Upper lobe of right lung (tissue), 1 donor: ENCODE data around the gene ONECUT2. TPM values are rescaled to one million over a fixed set of nuclear protein-coding genes. Genes with fewer than 3 reads are reported as not detected.

Experiments used
- ATAC-seq: fragments of 200-7000 bp; cut with Tn5 transposase; one replicate; pipeline ENCODE4 v1.9.1; 2020; ENCODE audit warnings: mild to moderate bottlenecking, moderate library complexity
- DNase-seq: peaks from one replicate; pipeline ENCODE4 v3.0.0-alpha.2; 2020
- H3K27ac ChIP-seq: fragments of 200-600 bp; one replicate; pipeline ENCODE4 v1.8.0; 2022
- H3K27me3 ChIP-seq: fragments of 200-600 bp; one replicate; pipeline ENCODE4 v1.8.0; 2022; ENCODE audit warnings: mild to moderate bottlenecking
- H3K36me3 ChIP-seq: fragments of 200-600 bp; one replicate; pipeline ENCODE4 v1.8.0; 2022
- H3K4me1 ChIP-seq: fragments of 200-600 bp; one replicate; pipeline ENCODE4 v1.8.0; 2022
- H3K4me3 ChIP-seq: fragments of 200-600 bp; one replicate; pipeline ENCODE4 v1.8.0; 2022; ENCODE audit warnings: mild to moderate bottlenecking
- H3K9me3 ChIP-seq: fragments of 200-600 bp; one replicate; pipeline ENCODE4 v1.8.0; 2022
- CTCF ChIP-seq: fragments of 200-600 bp; IDR thresholded peaks from one replicate; pipeline ENCODE4 v1.8.0; 2022; ENCODE audit warnings: antibody characterized with exemption
- intact Hi-C: fragments of 100-400 bp; cut with DNase I; formaldehyde crosslinking; loops from one replicate; pipeline ENCODE4 v1.11.0; 2022
- total RNA-seq: library from RNA; stranded (reverse); fragmentation: NEBNext Ultra II Directional; extraction: Animal tissue kit (Norgen Biotek cat#: 25700); gene quantifications from one replicate; pipeline ENCODE4 v1.2.1, GENCODE V29; 2021
- donor health status: DM: no; HTN: yes; CAD: no; lungs with severe emphysema.

Gene ONECUT2
- total RNA-seq, 1 donor from 2014 or later, result 0.03 TPM

DNA sequence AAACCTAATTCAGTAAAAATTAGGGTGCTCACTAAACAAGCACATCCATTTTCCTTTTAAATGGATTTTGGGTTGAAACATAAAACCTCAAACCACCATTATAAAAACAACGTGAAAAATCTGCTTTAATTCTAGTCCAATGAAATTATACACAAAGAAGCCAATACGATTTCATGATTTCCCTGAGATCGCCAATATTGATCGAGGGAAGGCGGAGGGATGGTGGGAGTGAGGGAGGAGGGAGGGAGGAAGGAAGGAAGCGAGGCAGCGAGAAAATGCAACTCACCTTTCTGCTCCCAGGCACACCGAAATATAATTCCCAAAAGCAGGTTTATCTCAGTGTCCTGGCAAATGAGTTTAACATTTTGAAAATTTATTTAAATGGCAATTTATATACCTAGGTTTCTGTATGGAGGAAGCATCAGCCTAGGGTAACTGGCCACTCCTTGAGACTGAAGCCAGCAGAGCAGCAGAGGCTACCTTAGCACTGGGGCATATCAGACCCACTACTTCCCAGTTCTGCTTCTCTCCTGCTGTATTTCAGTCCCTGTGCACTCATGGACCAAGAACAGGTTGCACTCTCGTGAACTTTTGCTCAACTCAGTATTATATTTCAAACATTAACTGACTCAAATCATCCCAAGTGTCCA lies 2.3 kb upstream of the ONECUT2 start:
- H3K4me1 ChIP-seq, result peaks cover 3% of the 10 kb centered on the region
- no peak for ATAC-seq
- peaks cover 90% of the 10 kb centered on the region for H3K27me3 ChIP-seq
- H3K27ac ChIP-seq, result no peak overlapping the region
- intact Hi-C loops, result no loop called here
- DNase-seq, result no peak
- no peak overlapping the region for H3K4me3 ChIP-seq
- no peaks in the 10 kb centered on the region for H3K9me3 ChIP-seq
- TF ChIP-seq CTCF, result no peak
- no peaks in the 10 kb centered on the region for H3K36me3 ChIP-seq

DNA sequence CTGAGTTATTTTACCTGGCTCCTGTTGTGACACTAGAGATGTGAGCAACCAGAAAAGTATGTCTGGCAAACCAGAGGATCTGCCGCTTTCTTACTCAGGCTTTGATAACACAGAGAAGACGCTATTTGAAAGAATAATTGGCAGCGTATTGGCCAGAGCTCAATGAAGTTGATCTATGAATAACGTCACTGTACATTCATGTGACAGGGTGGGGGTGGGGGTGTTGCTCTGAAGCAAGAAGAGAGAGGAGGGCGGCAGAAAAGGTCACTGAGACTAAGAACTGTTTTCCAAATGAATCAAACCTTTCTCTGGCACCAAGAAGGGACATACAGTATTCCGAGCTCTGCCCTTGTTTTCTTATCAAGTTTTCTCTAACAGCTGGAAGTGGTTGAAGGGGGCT lies 1.7 kb upstream of the ONECUT2 start:
- no peak overlapping the region for H3K4me3 ChIP-seq
- no peaks in the 10 kb centered on the region for H3K36me3 ChIP-seq
- no peak for DNase-seq
- intact Hi-C loops, result no loop called here
- H3K27me3 ChIP-seq, result peaks cover 90% of the 10 kb centered on the region
- H3K27ac ChIP-seq, result no peak overlapping the region
- ATAC-seq, result no peak
- no peaks in the 10 kb centered on the region for H3K9me3 ChIP-seq
- H3K4me1 ChIP-seq, result peaks cover 9% of the 10 kb centered on the region
- no peak for TF ChIP-seq CTCF

DNA sequence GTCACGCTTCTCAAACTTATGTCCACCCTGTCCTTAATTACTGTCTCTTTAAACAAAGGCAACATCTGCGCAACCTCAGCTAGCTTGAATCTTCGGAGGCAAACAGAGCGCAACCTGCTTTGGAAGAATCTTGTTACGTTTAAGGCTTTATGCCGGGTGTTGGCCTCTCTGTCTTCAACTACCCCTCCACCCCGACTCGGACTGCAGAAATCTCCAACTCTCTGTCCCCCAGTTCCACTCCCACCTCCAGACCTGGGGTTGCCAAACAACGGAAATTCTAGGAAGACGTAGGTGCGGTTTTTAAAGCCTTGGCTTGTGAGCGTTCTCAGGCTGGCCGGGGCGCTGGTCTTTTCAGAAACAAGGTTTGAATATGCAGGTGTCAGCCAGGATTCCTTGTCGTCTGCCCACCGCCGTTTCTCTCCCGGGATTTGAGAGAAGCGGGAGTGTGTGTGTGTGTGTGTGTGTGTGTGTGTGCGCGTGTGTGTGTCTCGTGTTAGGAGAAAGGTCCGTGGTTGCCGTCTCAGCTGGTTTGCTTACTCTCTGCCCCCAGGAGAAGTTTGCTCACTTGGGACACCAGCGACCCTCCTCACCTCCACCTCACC lies 1.1 kb upstream of the ONECUT2 start:
- H3K27ac ChIP-seq, result no peak overlapping the region
- H3K27me3 ChIP-seq, result peaks cover 90% of the 10 kb centered on the region
- intact Hi-C loops, result no loop called here
- DNase-seq, result no peak
- H3K4me1 ChIP-seq, result peaks cover 9% of the 10 kb centered on the region
- H3K36me3 ChIP-seq, result no peaks in the 10 kb centered on the region
- no peak for TF ChIP-seq CTCF
- ATAC-seq, result no peak
- no peaks in the 10 kb centered on the region for H3K9me3 ChIP-seq
- H3K4me3 ChIP-seq, result peak overlapping the region; percentile 48

- no peak for TF ChIP-seq CTCF
- H3K27ac ChIP-seq, result no peak overlapping the region
- ATAC-seq (no peak), DNase-seq (no peak)
- H3K36me3 ChIP-seq, result no peaks in the 10 kb centered on the region
- no peak overlapping the region for H3K4me3 ChIP-seq
- H3K9me3 ChIP-seq, result no peaks in the 10 kb centered on the region
- H3K4me1 ChIP-seq, result peaks cover 16% of the 10 kb centered on the region
- intact Hi-C loops, result no loop called here
- H3K27me3 ChIP-seq, result peaks cover 90% of the 10 kb centered on the region
Measured at GRCh38 chr18:57435846-57436190, 644 bp downstream of the ONECUT2 start.

DNA sequence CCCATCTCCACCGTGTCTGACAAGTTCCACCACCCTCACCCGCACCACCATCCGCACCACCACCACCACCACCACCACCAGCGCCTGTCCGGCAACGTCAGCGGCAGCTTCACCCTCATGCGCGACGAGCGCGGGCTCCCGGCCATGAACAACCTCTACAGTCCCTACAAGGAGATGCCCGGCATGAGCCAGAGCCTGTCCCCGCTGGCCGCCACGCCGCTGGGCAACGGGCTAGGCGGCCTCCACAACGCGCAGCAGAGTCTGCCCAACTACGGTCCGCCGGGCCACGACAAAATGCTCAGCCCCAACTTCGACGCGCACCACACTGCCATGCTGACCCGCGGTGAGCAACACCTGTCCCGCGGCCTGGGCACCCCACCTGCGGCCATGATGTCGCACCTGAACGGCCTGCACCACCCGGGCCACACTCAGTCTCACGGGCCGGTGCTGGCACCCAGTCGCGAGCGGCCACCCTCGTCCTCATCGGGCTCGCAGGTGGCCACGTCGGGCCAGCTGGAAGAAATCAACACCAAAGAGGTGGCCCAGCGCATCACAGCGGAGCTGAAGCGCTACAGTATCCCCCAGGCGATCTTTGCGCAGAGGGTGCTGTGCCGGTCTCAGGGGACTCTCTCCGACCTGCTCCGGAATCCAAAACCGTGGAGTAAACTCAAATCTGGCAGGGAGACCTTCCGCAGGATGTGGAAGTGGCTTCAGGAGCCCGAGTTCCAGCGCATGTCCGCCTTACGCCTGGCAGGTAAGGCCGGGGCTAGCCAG lies 1.2 kb downstream of the ONECUT2 start:
- Histone ChIP-seq H3K27ac (no peak overlapping the region), H3K36me3 (no peaks in the 10 kb centered on the region), H3K4me3 (no peak overlapping the region), H3K27me3 (peaks cover 90% of the 10 kb centered on the region), H3K9me3 (no peaks in the 10 kb centered on the region), H3K4me1 (peaks cover 16% of the 10 kb centered on the region)
- DNase-seq, result no peak
- no peak for TF ChIP-seq CTCF
- intact Hi-C loops, result no loop called here
- ATAC-seq, result no peak
